ENCODE measurements around the gene TANC1.

Gene TANC1

GRCh38 chr2:159175927-159176326 lies 207.5 kb downstream of the TANC1 start:
- no peak for DNase-seq

- DNase-seq, result no peak
Observed at GRCh38 chr2:159176555-159176954, 208.1 kb downstream of the TANC1 start.

GRCh38 chr2:159177357-159177756 lies 208.9 kb downstream of the TANC1 start:
- DNase-seq, result no peak

GRCh38 chr2:159177957-159178356 lies 209.5 kb downstream of the TANC1 start:
- DNase-seq, result no peak

- DNase-seq, result no peak
Observed at GRCh38 chr2:159179096-159179495, 210.7 kb downstream of the TANC1 start.

- DNase-seq, result no peak
Observed at GRCh38 chr2:159179696-159180095, 211.3 kb downstream of the TANC1 start.

- DNase-seq, result no peak
Observed at GRCh38 chr2:159183346-159183745, 214.9 kb downstream of the TANC1 start.

GRCh38 chr2:159185401-159186130 lies 217.1 kb downstream of the TANC1 start:
- peak; percentile 36 for DNase-seq

- no peak for DNase-seq
Observed at GRCh38 chr2:159186462-159186861, 218.0 kb downstream of the TANC1 start.

GRCh38 chr2:159187106-159187505 lies 218.7 kb downstream of the TANC1 start:
- no peak for DNase-seq

- no peak for DNase-seq
Observed at GRCh38 chr2:159188449-159188848, 220.0 kb downstream of the TANC1 start.

GRCh38 chr2:159192371-159192918 lies 224.0 kb downstream of the TANC1 start:
- no peak for DNase-seq

- no peak for DNase-seq
Observed at GRCh38 chr2:159193791-159194190, 225.4 kb downstream of the TANC1 start.

GRCh38 chr2:159194241-159194640 lies 225.8 kb downstream of the TANC1 start:
- DNase-seq, result no peak

- DNase-seq, result no peak
Observed at GRCh38 chr2:159195697-159196096, 227.3 kb downstream of the TANC1 start.

GRCh38 chr2:159196393-159196925 lies 228.0 kb downstream of the TANC1 start:
- DNase-seq, result no peak

- DNase-seq, result no peak
Observed at GRCh38 chr2:159199236-159199635, 230.8 kb downstream of the TANC1 start.

- no peak for DNase-seq
Observed at GRCh38 chr2:159199761-159200465, 231.5 kb downstream of the TANC1 start.

GRCh38 chr2:159200498-159200897 lies 232.1 kb downstream of the TANC1 start:
- DNase-seq, result no peak

GRCh38 chr2:159201360-159202063 lies 233.1 kb downstream of the TANC1 start:
- DNase-seq, result no peak

- no peak for DNase-seq
Observed at GRCh38 chr2:159202568-159203071, 234.2 kb downstream of the TANC1 start.

- DNase-seq, result no peak
Observed at GRCh38 chr2:159204381-159205144, 236.1 kb downstream of the TANC1 start.
